ACC112 (cell line): ENCODE data around the gene APOD.
A peak's percentile ranks its signal among the peaks of the same experiment; 100 is the strongest.
"Not testable (repeated sequence)": the region's sequence is repeated elsewhere in the genome, so short reads cannot be mapped to it uniquely, and the experiment has no call there.

Experiments
- H2AFZ ChIP-seq: fragments of 200-600 bp; sonication (generic); one replicate; pipeline ENCODE4 v1.6.0; 2017; ENCODE audit warnings: antibody characterized with exemption, low read length; ENCODE audit not compliant: unreplicated experiment
- H3K27ac ChIP-seq: fragments of 200-600 bp; sonication (generic); 2 replicates; pipeline ENCODE4 v1.5.1; 2014; ENCODE audit warnings: low read depth, mild to moderate bottlenecking, antibody characterized with exemption, low read length, moderate library complexity
- H3K27me3 ChIP-seq: fragments of 200-600 bp; sonication (generic); 2 replicates; pipeline ENCODE4 v1.6.1; 2014; ENCODE audit warnings: mild to moderate bottlenecking, antibody characterized with exemption, low read length, moderate library complexity, mixed read lengths; ENCODE audit not compliant: insufficient read depth
- H3K36me3 ChIP-seq: fragments of 200-600 bp; sonication (generic); 2 replicates; pipeline ENCODE4 v1.6.1; 2016; ENCODE audit warnings: mild to moderate bottlenecking, antibody characterized with exemption, low read length, moderate library complexity, mixed read lengths; ENCODE audit not compliant: insufficient read depth
- H3K4me1 ChIP-seq: fragments of 200-600 bp; sonication (generic); one replicate; pipeline ENCODE4 v1.6.1; 2016; ENCODE audit warnings: low read length, mixed read lengths; ENCODE audit not compliant: insufficient read depth, unreplicated experiment, control insufficient read depth
- H3K4me3 ChIP-seq: fragments of 200-600 bp; sonication (generic); 2 replicates; pipeline ENCODE4 v1.5.1; 2014; ENCODE audit warnings: mild to moderate bottlenecking, low read depth, low read length
- H3K79me2 ChIP-seq: fragments of 200-600 bp; sonication (generic); one replicate; pipeline ENCODE4 v1.6.0; 2016; ENCODE audit warnings: low read length; ENCODE audit not compliant: control insufficient read depth, unreplicated experiment, insufficient read depth

Gene APOD

GRCh38 chr3:195597848-195598247, 14.1 kb upstream of the APOD start:
- H3K4me3 ChIP-seq: no peak overlapping the region

GRCh38 chr3:195597229-195597628, 13.5 kb upstream of the APOD start:
- Histone ChIP-seq H3K27me3 (peaks cover 6% of the 10 kb centered on the region; the same call in 1 of the 2 replicates), H3K27ac (no peak overlapping the region), H3K4me1 (no peaks in the 10 kb centered on the region)

More at GRCh38 chr3:195597848-195598247, 14.1 kb upstream of the APOD start:
- H3K27me3 ChIP-seq: peaks cover 6% of the 10 kb centered on the region; the same call in 1 of the 2 replicates
- no peaks in the 10 kb centered on the region for H3K36me3 ChIP-seq
- H3K4me1 ChIP-seq: no peaks in the 10 kb centered on the region
- no peak overlapping the region for H2AFZ ChIP-seq
- no peak overlapping the region for H3K27ac ChIP-seq
- H3K79me2 ChIP-seq: no peaks in the 10 kb centered on the region

GRCh38 chr3:195596765-195597171, 13.0 kb upstream of the APOD start:
- Histone ChIP-seq H3K27me3 (peaks cover 6% of the 10 kb centered on the region; the same call in 1 of the 2 replicates), H3K79me2 (no peaks in the 10 kb centered on the region), H3K4me1 (no peaks in the 10 kb centered on the region), H2AFZ (no peak overlapping the region), H3K27ac (no peak overlapping the region), H3K4me3 (no peak overlapping the region), H3K36me3 (no peaks in the 10 kb centered on the region)

More at GRCh38 chr3:195597229-195597628, 13.5 kb upstream of the APOD start:
- no peaks in the 10 kb centered on the region for H3K36me3 ChIP-seq
- no peak overlapping the region for H3K4me3 ChIP-seq
- H2AFZ ChIP-seq: no peak overlapping the region
- no peaks in the 10 kb centered on the region for H3K79me2 ChIP-seq

GRCh38 chr3:195595785-195596531, 12.2 kb upstream of the APOD start:
- Histone ChIP-seq H2AFZ (no peak overlapping the region), H3K36me3 (no peaks in the 10 kb centered on the region), H3K4me1 (no peaks in the 10 kb centered on the region), H3K4me3 (no peak overlapping the region), H3K27me3 (peaks cover 6% of the 10 kb centered on the region; the same call in 1 of the 2 replicates), H3K27ac (no peak overlapping the region), H3K79me2 (no peaks in the 10 kb centered on the region)

- Histone ChIP-seq H3K27ac (no peak overlapping the region), H2AFZ (no peak overlapping the region), H3K79me2 (no peaks in the 10 kb centered on the region), H3K36me3 (no peaks in the 10 kb centered on the region), H3K4me1 (no peaks in the 10 kb centered on the region), H3K4me3 (no peak overlapping the region), H3K27me3 (peaks cover 15% of the 10 kb centered on the region; the same call in 1 of the 2 replicates)
Observed at GRCh38 chr3:195591852-195592251, 8.1 kb upstream of the APOD start.

- peaks cover 15% of the 10 kb centered on the region; the same call in 1 of the 2 replicates for H3K27me3 ChIP-seq
- H3K4me3 ChIP-seq: no peak overlapping the region
- no peaks in the 10 kb centered on the region for H3K79me2 ChIP-seq
- no peaks in the 10 kb centered on the region for H3K4me1 ChIP-seq
- no peak overlapping the region for H3K27ac ChIP-seq
- no peaks in the 10 kb centered on the region for H3K36me3 ChIP-seq
- no peak overlapping the region for H2AFZ ChIP-seq
Observed at GRCh38 chr3:195591220-195591619, 7.5 kb upstream of the APOD start.

- not testable (repeated sequence) for H3K4me3 ChIP-seq, H2AFZ ChIP-seq, H3K4me1 ChIP-seq, H3K36me3 ChIP-seq, H3K79me2 ChIP-seq, H3K27ac ChIP-seq
- H3K27me3 ChIP-seq: peaks cover 15% of the 10 kb centered on the region; the same call in 1 of the 2 replicates
Observed at GRCh38 chr3:195590381-195590780, 6.6 kb upstream of the APOD start.

GRCh38 chr3:195589796-195590195, 6.1 kb upstream of the APOD start:
- H3K36me3 ChIP-seq, H3K27ac ChIP-seq, H3K4me3 ChIP-seq, H3K79me2 ChIP-seq, H3K4me1 ChIP-seq, H2AFZ ChIP-seq: not testable (repeated sequence)
- peaks cover 12% of the 10 kb centered on the region; the same call in 1 of the 2 replicates for H3K27me3 ChIP-seq

- no peaks in the 10 kb centered on the region for H3K79me2 ChIP-seq
Observed at GRCh38 chr3:195587824-195588223, 4.1 kb upstream of the APOD start.

GRCh38 chr3:195587406-195587805, 3.7 kb upstream of the APOD start:
- H3K27me3 ChIP-seq: peaks cover 9% of the 10 kb centered on the region; the same call in 1 of the 2 replicates
- no peak overlapping the region for H3K4me3 ChIP-seq
- H3K4me1 ChIP-seq: peaks cover 14% of the 10 kb centered on the region
- no peaks in the 10 kb centered on the region for H3K36me3 ChIP-seq
- no peaks in the 10 kb centered on the region for H3K79me2 ChIP-seq
- no peak overlapping the region for H2AFZ ChIP-seq
- H3K27ac ChIP-seq: no peak overlapping the region

More at GRCh38 chr3:195587824-195588223, 4.1 kb upstream of the APOD start:
- H3K4me1 ChIP-seq: peaks cover 14% of the 10 kb centered on the region
- no peaks in the 10 kb centered on the region for H3K36me3 ChIP-seq
- H3K27me3 ChIP-seq: peaks cover 9% of the 10 kb centered on the region; the same call in 1 of the 2 replicates
- no peak overlapping the region for H2AFZ ChIP-seq
- no peak overlapping the region for H3K27ac ChIP-seq
- H3K4me3 ChIP-seq: no peak overlapping the region

GRCh38 chr3:195584543-195584870, 767 bp upstream of the APOD start:
- H3K36me3 ChIP-seq: no peaks in the 10 kb centered on the region
- H3K4me3 ChIP-seq: no peak overlapping the region
- peaks cover 14% of the 10 kb centered on the region for H3K4me1 ChIP-seq
- peak overlapping the region; percentile 91 for H2AFZ ChIP-seq
- H3K79me2 ChIP-seq: no peaks in the 10 kb centered on the region
- H3K27me3 ChIP-seq: peaks cover 9% of the 10 kb centered on the region; the same call in 1 of the 2 replicates
- H3K27ac ChIP-seq: no peak overlapping the region
